RWPE2 (cell line): ENCODE measurements around the gene DDX49.

ENCODE experiments used
- ATAC-seq: fragments of 200-7000 bp; cut with Tn5 transposase; 3 replicates; pipeline ENCODE4 v1.9.1; 2021; ENCODE audit warnings: low read depth
- DNase-seq: peaks from one replicate; pipeline ENCODE4 v3.0.0-alpha.2; 2020; ENCODE audit warnings: low spot score
- H3K27ac ChIP-seq: fragments of 450-650 bp; 2 replicates; pipeline ENCODE4 v1.5.1; 2017; ENCODE audit warnings: mild to moderate bottlenecking; ENCODE audit not compliant: poor library complexity, severe bottlenecking
- H3K27me3 ChIP-seq: fragments of 250-450 bp; sonication (Bioruptor Pico); 2 replicates; pipeline ENCODE4 v1.5.1; 2021; ENCODE audit warnings: mild to moderate bottlenecking, moderate library complexity; ENCODE audit not compliant: insufficient read depth, poor library complexity, severe bottlenecking
- H3K36me3 ChIP-seq: fragments of 250-450 bp; sonication (Bioruptor Pico); 2 replicates; pipeline ENCODE4 v1.5.1; 2020; ENCODE audit warnings: low read depth, mild to moderate bottlenecking, moderate library complexity
- H3K4me1 ChIP-seq: fragments of 250-450 bp; sonication (Bioruptor Pico); 2 replicates; pipeline ENCODE4 v1.5.1; 2021; ENCODE audit warnings: mild to moderate bottlenecking, moderate library complexity; ENCODE audit not compliant: insufficient read depth, poor library complexity, severe bottlenecking
- H3K4me3 ChIP-seq: fragments of 250-450 bp; sonication (Bioruptor Pico); 2 replicates; pipeline ENCODE4 v1.5.1; 2021; ENCODE audit warnings: mild to moderate bottlenecking, moderate library complexity; ENCODE audit not compliant: severe bottlenecking
- H3K9me3 ChIP-seq: fragments of 250-450 bp; sonication (Bioruptor Pico); 2 replicates; pipeline ENCODE4 v1.5.1; 2021; ENCODE audit warnings: mild to moderate bottlenecking, moderate library complexity; ENCODE audit not compliant: severe bottlenecking
- CTCF ChIP-seq: fragments of 450-650 bp; IDR thresholded peaks from one replicate; pipeline ENCODE4 v1.5.1; 2017; ENCODE audit warnings: mild to moderate bottlenecking, moderate library complexity; ENCODE audit not compliant: poor library complexity, severe bottlenecking

The DDX49 gene

GRCh38 chr19:18895824-18896341 lies 23.6 kb upstream of the DDX49 start, which contains the start of gene CERS1:
Gene CERS1, minus strand, starts transcription at chr19:18896158. Its CDS starts 86 bp downstream, at chr19:18896072.
- Histone ChIP-seq H3K4me3 (peak within 1 kb of the TSS; percentile 48), H3K4me1 (no peaks in the 10 kb centered on the region), H3K27ac (no peak within 1 kb of the TSS), H3K27me3 (peaks cover 18% of the 10 kb centered on the region), H3K36me3 (no peaks in the 10 kb centered on the region; the same call in 1 of the 2 replicates), H3K9me3 (no peaks in the 10 kb centered on the region)
- DNase-seq: no peak
- ATAC-seq: peak; percentile 31; the same call in 2 of the 3 replicates
- TF ChIP-seq CTCF: no peak

GRCh38 chr19:18896421-18896841 lies 23.1 kb upstream of the DDX49 start:
- ATAC-seq (peak; percentile 41; the same call in 2 of the 3 replicates), DNase-seq (no peak)
- H3K9me3 ChIP-seq: no peaks in the 10 kb centered on the region
- H3K4me1 ChIP-seq: no peaks in the 10 kb centered on the region
- H3K4me3 ChIP-seq: no peak overlapping the region
- no peak overlapping the region for H3K27ac ChIP-seq
- peaks cover 18% of the 10 kb centered on the region for H3K27me3 ChIP-seq
- H3K36me3 ChIP-seq: no peaks in the 10 kb centered on the region; the same call in 1 of the 2 replicates
- TF ChIP-seq CTCF: no peak

GRCh38 chr19:18897094-18898029 lies 22.2 kb upstream of the DDX49 start:
- H3K36me3 ChIP-seq: no peaks in the 10 kb centered on the region; the same call in 1 of the 2 replicates
- ATAC-seq (no peak), DNase-seq (no peak)
- no peak for TF ChIP-seq CTCF
- peaks cover 18% of the 10 kb centered on the region for H3K27me3 ChIP-seq
- H3K27ac ChIP-seq: no peak overlapping the region
- H3K9me3 ChIP-seq: no peaks in the 10 kb centered on the region
- no peak overlapping the region for H3K4me3 ChIP-seq
- no peaks in the 10 kb centered on the region for H3K4me1 ChIP-seq

- no peak for TF ChIP-seq CTCF
- no peak for DNase-seq
- H3K9me3 ChIP-seq: no peaks in the 10 kb centered on the region
- no peak overlapping the region for H3K27ac ChIP-seq
- peaks cover 18% of the 10 kb centered on the region for H3K27me3 ChIP-seq
- H3K36me3 ChIP-seq: no peaks in the 10 kb centered on the region; the same call in 1 of the 2 replicates
- ATAC-seq: no peak
- no peaks in the 10 kb centered on the region for H3K4me1 ChIP-seq
- no peak overlapping the region for H3K4me3 ChIP-seq
Measured at GRCh38 chr19:18898081-18898606, 21.4 kb upstream of the DDX49 start.
